DND-41 (cell line): ENCODE measurements around the gene TWSG1.

Experiments used
- CTCF ChIP-seq: IDR thresholded peaks from 2 replicates; pipeline ENCODE4 v1.5.1; 2012; ENCODE audit warnings: borderline replicate concordance, low read length, moderate library complexity, mild to moderate bottlenecking; ENCODE audit not compliant: poor library complexity, severe bottlenecking; ENCODE audit errors: extremely low read depth
- EZH2 ChIP-seq: IDR thresholded peaks from 3 replicates; pipeline ENCODE4 v1.6.1; 2012; ENCODE audit warnings: borderline replicate concordance, low read depth, mild to moderate bottlenecking, moderate library complexity, low read length, inconsistent platforms; ENCODE audit not compliant: severe bottlenecking

- no peak for TF ChIP-seq CTCF
- TF ChIP-seq EZH2, result no peak
Measured at GRCh38 chr18:9287036-9287435, 47.5 kb upstream of the TWSG1 start.
